Measurements from ENCODE around the gene CHMP1A. TPM values are rescaled to one million over a fixed set of nuclear protein-coding genes. Genes with fewer than 3 reads are reported as not detected.
A peak's percentile ranks its signal among the peaks of the same experiment; 100 is the strongest.

Gene CHMP1A
- total RNA-seq, 6 experiments from 2014 or later: 85.6 to 93.1 (median 87.2) TPM

- Mint-ChIP-seq H3K36me3 (ENCODE audit: low read depth) (no peaks in the 10 kb centered on the region), H3K27ac (no peak overlapping the region), H3K4me3 (no peak overlapping the region), H3K4me1 (ENCODE audit: low read depth) (peaks cover 15% of the 10 kb centered on the region), H3K27me3 (ENCODE audit: insufficient read depth) (peaks cover 2% of the 10 kb centered on the region; the same call in 1 of the 2 replicates), H3K9me3 (no peaks in the 10 kb centered on the region)
- no peak for TF ChIP-seq CTCF (IDR thresholded peaks at IDR 0.05)
- no peak for DNase-seq
Observed at GRCh38 chr16:89606006-89606405, 51.5 kb downstream of the CHMP1A start.

- Mint-ChIP-seq H3K4me1 (ENCODE audit: low read depth) (peaks cover 15% of the 10 kb centered on the region), H3K27ac (no peak overlapping the region), H3K4me3 (no peak overlapping the region), H3K9me3 (no peaks in the 10 kb centered on the region), H3K27me3 (ENCODE audit: insufficient read depth) (peaks cover 2% of the 10 kb centered on the region; the same call in 1 of the 2 replicates), H3K36me3 (ENCODE audit: low read depth) (no peaks in the 10 kb centered on the region)
- DNase-seq: no peak
- no peak for TF ChIP-seq CTCF (IDR thresholded peaks at IDR 0.05)
Observed at GRCh38 chr16:89605186-89605970, 52.1 kb downstream of the CHMP1A start.

GRCh38 chr16:89604764-89605163 lies 52.7 kb downstream of the CHMP1A start:
- Mint-ChIP-seq H3K4me3 (no peak overlapping the region), H3K27me3 (ENCODE audit: insufficient read depth) (peaks cover 2% of the 10 kb centered on the region; the same call in 1 of the 2 replicates), H3K9me3 (no peaks in the 10 kb centered on the region), H3K27ac (no peak overlapping the region), H3K4me1 (ENCODE audit: low read depth) (peaks cover 15% of the 10 kb centered on the region), H3K36me3 (ENCODE audit: low read depth) (no peaks in the 10 kb centered on the region)
- no peak for TF ChIP-seq CTCF (IDR thresholded peaks at IDR 0.05)
- DNase-seq: no peak

GRCh38 chr16:89602952-89603590 lies 54.4 kb downstream of the CHMP1A start:
- Mint-ChIP-seq H3K4me3 (peak overlapping the region; percentile 76), H3K4me1 (ENCODE audit: low read depth) (peaks cover 20% of the 10 kb centered on the region), H3K27me3 (ENCODE audit: insufficient read depth) (peaks cover 2% of the 10 kb centered on the region; the same call in 1 of the 2 replicates), H3K27ac (peak overlapping the region; percentile 82), H3K9me3 (no peaks in the 10 kb centered on the region), H3K36me3 (ENCODE audit: low read depth) (no peaks in the 10 kb centered on the region)
- TF ChIP-seq CTCF (IDR thresholded peaks at IDR 0.05): no peak
- no peak for DNase-seq

GRCh38 chr16:89602273-89602951 lies 55.1 kb downstream of the CHMP1A start:
- DNase-seq: peak; percentile 79
- peaks cover under 1% of the 10 kb centered on the region; the same call in 1 of the 2 replicates for H3K27me3 Mint-ChIP-seq (ENCODE audit: insufficient read depth)
- TF ChIP-seq CTCF (IDR thresholded peaks at IDR 0.05): no peak
- H3K9me3 Mint-ChIP-seq: no peaks in the 10 kb centered on the region
- peak overlapping the region; percentile 82 for H3K27ac Mint-ChIP-seq
- peak overlapping the region; percentile 76 for H3K4me3 Mint-ChIP-seq
- H3K36me3 Mint-ChIP-seq (ENCODE audit: low read depth): no peaks in the 10 kb centered on the region
- H3K4me1 Mint-ChIP-seq (ENCODE audit: low read depth): peaks cover 20% of the 10 kb centered on the region
